ENCODE measurements around the gene RFX1. TPM values are rescaled to one million over a fixed set of nuclear protein-coding genes. Genes with fewer than 3 reads are reported as not detected.

Gene RFX1
- total and polyA plus RNA-seq, 9 of the 15 experiments (the other 6 are each of a cell fraction or from before 2014, with no cell fraction given) = 0.14 to 19.3 (median 1.2) TPM

DNA sequence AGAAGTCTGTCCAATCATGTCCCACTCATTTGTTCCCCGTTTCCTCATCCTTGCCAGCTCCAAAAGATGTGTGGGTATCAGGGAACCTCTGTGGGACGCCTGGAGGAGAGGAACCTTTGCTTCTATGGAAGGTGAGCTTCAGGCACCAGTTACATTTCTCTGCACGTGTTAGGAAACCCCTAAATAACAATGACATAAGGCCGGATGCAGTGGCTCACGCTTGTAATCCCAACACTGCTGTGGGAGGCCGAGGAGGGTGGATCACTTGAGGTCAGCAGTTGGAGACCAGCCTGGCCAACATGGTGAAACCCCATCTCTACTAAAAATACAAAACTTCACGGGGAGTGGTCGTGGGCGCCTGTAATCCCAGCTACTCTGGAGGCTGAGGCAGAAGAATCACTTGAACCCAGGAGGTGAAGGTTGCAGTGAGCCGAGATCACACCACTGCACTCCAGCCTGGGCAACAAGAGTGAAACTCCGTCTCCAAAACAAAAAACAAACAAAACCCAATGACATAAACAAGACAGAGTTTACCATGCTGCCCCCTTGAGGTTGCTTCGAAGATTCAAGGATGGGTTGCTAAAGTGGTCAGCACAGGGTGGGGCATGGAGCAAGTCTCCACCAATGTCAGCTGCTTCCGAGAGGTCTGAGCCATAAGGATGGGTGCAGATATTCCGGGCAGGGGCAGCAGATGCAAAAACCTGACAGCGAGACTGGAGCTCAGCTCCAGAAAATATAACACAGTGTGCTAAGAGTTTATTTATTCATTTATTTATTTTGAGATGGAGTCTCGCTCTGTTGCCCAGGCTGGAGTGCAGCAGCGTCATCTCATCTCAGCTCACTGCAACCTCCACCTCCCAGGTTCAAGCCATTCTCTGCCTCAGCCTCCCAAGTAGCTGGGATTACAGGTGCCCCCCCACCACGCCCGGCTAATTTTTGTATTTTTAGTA lies 36.8 kb upstream of the RFX1 start (continued):
- TF ChIP-seq, protein P1, sequence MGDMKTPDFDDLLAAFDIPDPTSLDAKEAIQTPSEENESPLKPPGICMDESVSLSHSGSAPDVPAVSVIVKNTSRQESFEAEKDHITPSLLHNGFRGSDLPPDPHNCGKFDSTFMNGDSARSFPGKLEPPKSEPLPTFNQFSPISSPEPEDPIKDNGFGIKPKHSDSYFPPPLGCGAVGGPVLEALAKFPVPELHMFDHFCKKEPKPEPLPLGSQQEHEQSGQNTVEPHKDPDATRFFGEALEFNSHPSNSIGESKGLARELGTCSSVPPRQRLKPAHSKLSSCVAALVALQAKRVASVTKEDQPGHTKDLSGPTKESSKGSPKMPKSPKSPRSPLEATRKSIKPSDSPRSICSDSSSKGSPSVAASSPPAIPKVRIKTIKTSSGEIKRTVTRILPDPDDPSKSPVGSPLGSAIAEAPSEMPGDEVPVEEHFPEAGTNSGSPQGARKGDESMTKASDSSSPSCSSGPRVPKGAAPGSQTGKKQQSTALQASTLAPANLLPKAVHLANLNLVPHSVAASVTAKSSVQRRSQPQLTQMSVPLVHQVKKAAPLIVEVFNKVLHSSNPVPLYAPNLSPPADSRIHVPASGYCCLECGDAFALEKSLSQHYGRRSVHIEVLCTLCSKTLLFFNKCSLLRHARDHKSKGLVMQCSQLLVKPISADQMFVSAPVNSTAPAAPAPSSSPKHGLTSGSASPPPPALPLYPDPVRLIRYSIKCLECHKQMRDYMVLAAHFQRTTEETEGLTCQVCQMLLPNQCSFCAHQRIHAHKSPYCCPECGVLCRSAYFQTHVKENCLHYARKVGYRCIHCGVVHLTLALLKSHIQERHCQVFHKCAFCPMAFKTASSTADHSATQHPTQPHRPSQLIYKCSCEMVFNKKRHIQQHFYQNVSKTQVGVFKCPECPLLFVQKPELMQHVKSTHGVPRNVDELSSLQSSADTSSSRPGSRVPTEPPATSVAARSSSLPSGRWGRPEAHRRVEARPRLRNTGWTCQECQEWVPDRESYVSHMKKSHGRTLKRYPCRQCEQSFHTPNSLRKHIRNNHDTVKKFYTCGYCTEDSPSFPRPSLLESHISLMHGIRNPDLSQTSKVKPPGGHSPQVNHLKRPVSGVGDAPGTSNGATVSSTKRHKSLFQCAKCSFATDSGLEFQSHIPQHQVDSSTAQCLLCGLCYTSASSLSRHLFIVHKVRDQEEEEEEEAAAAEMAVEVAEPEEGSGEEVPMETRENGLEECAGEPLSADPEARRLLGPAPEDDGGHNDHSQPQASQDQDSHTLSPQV (IDR thresholded peaks at IDR 0.05) = peak; percentile 73
- TF ChIP-seq BCOR (IDR thresholded peaks at IDR 0.05) = peak; percentile 60; the same call in 1 of the 2 replicates
- TF ChIP-seq FOXJ2 (tag; IDR thresholded peaks at IDR 0.05) = peak; percentile 97
- TF ChIP-seq, protein P2, sequence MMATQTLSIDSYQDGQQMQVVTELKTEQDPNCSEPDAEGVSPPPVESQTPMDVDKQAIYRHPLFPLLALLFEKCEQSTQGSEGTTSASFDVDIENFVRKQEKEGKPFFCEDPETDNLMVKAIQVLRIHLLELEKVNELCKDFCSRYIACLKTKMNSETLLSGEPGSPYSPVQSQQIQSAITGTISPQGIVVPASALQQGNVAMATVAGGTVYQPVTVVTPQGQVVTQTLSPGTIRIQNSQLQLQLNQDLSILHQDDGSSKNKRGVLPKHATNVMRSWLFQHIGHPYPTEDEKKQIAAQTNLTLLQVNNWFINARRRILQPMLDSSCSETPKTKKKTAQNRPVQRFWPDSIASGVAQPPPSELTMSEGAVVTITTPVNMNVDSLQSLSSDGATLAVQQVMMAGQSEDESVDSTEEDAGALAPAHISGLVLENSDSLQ (IDR thresholded peaks at IDR 0.05) = peak; percentile 20; the same call in 1 of the 2 replicates
- peak; percentile 63 for TF ChIP-seq ARID1B (IDR thresholded peaks at IDR 0.05)
- TF ChIP-seq HLTF (IDR thresholded peaks at IDR 0.05) = 0 out of 2 replicates have a peak, but pooled peaks have one; percentile 46
- TF ChIP-seq FOXJ3 (CRISPR knock-in tag; IDR thresholded peaks at IDR 0.05) = peak; percentile 90
- TF ChIP-seq MTA2 (IDR thresholded peaks at IDR 0.05; ENCODE audit: low read depth) = peak; percentile 45; the same call in 1 of the 2 replicates
- TF ChIP-seq LARP7 (IDR thresholded peaks at IDR 0.05) = peak; percentile 34; the same call in 1 of the 2 replicates
- TF ChIP-seq, protein P3, sequence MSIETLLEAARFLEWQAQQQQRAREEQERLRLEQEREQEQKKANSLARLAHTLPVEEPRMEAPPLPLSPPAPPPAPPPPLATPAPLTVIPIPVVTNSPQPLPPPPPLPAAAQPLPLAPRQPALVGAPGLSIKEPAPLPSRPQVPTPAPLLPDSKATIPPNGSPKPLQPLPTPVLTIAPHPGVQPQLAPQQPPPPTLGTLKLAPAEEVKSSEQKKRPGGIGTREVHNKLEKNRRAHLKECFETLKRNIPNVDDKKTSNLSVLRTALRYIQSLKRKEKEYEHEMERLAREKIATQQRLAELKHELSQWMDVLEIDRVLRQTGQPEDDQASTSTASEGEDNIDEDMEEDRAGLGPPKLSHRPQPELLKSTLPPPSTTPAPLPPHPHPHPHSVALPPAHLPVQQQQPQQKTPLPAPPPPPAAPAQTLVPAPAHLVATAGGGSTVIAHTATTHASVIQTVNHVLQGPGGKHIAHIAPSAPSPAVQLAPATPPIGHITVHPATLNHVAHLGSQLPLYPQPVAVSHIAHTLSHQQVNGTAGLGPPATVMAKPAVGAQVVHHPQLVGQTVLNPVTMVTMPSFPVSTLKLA (conservative IDR thresholded peaks at IDR 0.05) = peak in 1 of 2 experiments; percentile 59; a peak in 2 of 4 replicates
- TF ChIP-seq, protein P4, sequence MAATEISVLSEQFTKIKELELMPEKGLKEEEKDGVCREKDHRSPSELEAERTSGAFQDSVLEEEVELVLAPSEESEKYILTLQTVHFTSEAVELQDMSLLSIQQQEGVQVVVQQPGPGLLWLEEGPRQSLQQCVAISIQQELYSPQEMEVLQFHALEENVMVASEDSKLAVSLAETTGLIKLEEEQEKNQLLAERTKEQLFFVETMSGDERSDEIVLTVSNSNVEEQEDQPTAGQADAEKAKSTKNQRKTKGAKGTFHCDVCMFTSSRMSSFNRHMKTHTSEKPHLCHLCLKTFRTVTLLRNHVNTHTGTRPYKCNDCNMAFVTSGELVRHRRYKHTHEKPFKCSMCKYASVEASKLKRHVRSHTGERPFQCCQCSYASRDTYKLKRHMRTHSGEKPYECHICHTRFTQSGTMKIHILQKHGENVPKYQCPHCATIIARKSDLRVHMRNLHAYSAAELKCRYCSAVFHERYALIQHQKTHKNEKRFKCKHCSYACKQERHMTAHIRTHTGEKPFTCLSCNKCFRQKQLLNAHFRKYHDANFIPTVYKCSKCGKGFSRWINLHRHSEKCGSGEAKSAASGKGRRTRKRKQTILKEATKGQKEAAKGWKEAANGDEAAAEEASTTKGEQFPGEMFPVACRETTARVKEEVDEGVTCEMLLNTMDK (IDR thresholded peaks at IDR 0.05; ENCODE audit: borderline replicate concordance, insufficient read depth, low read depth, low read length, poor library complexity, severe bottlenecking) = peak; percentile 66
- TF ChIP-seq ATF7 (IDR thresholded peaks at IDR 0.05) = peak; percentile 60; the same call in 1 of the 2 replicates
- TF ChIP-seq SOX6 (IDR thresholded peaks at IDR 0.05) = peak; percentile 37; the same call in 1 of the 2 replicates
- TF ChIP-seq FOXK2 (conservative IDR thresholded peaks at IDR 0.05 in 1 of 2, IDR thresholded peaks at IDR 0.05 in 1 of 2; ENCODE audit: low read depth in 2 of 2) = peak; percentile 97 to 98
